Mucosa of gallbladder (tissue), 1 donor: Measurements from ENCODE around the gene UBTF. TPM values are rescaled to one million over a fixed set of nuclear protein-coding genes. Genes with fewer than 3 reads are reported as not detected.

Experiments used
- DNase-seq: peaks from one replicate; pipeline ENCODE4 v3.0.0-alpha.2; 2020; ENCODE audit warnings: low spot score
- total RNA-seq: library from RNA; stranded (reverse); gene quantifications from one replicate; pipeline ENCODE4 v1.2.1, GENCODE V29; 2021
- donor health status: DM: no; HTN: no; CAD: no.

The UBTF gene
- total RNA-seq, 1 donor from 2014 or later: 95.6 TPM

DNA sequence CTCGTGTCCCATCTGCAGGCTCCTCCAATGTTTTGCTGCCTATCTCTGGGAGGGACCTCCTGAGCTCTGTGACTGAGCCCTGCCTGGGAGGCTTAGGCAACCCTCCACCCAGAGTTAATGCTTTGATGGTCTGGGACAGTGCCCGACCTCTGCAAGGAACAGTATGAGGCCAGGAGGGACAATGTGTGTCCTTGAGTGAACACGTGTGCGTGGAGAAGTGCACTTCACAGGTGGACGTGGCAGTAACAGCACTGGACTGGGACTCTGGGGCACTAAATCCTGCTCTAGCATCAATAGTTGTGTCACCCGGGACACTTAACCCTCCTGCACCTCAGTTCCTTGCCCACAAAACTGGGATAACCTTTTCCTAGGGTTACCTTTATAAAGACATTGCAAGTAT lies 4.6 kb downstream of the UBTF start:
- DNase-seq: no peak

- no peak for DNase-seq
Measured at GRCh38 chr17:44214230-44214494, 5.3 kb downstream of the UBTF start.

DNA sequence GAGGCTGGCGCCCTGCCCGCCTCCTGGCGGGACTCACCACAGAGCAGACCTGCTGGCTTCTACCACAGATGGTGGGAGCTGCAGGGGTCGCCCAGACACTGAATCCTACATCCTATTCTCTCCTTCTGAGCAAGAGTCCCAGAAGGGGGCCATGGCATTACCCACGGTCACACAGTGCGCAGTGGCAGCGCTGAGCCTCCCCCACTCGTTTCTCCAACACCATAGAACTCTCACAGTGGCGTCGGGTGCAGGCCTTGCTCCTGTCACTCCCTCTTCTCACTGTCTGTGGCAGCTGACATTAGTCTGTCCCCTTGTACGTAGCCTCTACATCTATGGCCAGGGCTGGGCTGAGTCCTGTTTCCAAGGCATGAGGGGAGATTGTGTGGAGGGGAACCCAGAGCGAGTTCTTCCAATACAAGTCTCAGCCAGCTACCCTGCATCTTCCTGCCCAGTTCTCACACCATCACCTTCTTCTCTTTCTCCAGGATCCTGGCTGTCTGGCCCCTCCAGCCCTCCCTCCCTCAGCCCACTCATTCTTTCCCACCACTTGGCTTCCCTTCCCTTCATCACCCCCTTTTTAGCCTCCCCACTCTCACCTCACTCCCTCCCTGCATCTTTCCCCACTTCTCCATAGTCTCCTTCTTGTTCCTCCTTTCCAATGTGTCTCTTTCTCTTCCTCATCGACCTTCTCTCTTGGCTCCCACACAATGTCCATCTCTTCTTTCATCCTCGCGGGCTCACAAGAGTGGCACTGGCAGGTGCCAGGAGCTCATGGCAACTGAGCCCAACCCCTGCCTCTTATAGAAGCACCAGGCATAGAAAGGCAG lies 5.9 kb downstream of the UBTF start:
- no peak for DNase-seq

GRCh38 chr17:44212507-44213402 lies 6.7 kb downstream of the UBTF start:
- DNase-seq: no peak

DNA sequence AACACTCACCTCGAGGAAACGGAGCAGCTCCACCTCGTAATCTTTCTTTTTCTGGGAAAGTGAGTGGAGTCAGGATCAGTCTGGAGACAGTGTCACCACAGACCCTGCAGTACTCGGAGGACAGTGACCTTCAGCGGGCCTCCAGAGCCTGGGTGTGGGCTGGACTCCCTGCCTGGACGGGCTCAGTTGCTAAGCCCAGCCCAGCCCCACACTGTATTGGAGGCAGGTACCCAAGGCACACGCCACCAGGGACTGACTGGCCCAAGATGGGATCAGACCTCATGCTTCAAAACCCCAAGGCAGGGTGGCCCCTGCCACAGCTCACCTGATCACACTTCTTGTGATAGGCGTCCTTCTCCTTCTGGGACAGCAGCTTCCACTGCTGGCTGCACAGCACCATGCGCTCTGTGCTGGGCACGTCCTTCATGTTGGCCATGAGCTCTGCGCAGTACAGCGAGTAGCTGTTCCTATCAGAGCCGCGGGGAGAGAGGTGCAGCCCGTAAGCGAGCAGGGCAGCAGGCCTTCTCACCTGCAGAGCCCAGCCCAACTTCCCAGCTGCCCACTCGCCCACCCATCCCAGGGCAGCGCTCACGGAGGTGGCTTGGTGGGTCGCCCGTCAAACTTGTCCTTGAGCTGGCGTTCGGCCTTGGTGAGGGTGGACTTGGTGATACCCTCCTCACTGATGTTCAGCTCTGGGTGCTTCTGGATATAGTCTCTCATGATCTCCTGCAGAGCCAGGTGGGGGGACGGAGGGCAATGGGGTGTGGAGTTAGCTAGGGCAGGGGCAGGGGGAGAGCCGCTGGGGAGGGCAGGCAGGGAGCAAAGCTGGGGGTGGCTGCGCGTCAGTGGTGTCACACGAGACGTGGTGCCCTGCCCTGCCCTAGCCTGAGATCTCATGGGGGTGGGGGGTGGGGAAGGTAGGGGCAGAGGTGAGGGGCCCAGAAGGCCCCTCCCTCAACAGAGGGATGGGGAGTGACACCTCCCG lies 7.9 kb downstream of the UBTF start:
- DNase-seq: no peak

- DNase-seq: peak; percentile 88
Measured at GRCh38 chr17:44210342-44211192, 8.9 kb downstream of the UBTF start.

GRCh38 chr17:44209786-44210341 lies 9.6 kb downstream of the UBTF start:
- DNase-seq: no peak

DNA sequence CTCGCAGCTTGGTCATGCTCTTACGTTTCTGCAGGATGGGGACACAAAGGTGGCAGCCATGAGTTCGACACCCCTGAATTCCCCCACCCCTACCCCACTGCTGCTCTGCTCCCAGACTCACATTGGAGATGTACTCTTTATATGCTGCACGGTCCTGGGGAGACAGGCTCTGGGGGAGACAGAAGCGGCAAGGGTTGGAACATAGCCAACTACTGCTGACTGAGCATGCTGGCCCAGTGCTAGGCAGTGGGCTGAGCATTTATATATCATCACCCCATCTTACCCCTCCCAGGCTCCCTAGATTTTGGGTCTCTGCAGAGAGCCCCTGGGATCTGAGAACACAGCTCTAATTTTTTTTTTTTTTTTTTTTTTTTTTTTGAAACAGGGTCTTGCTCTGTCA lies 11.7 kb downstream of the UBTF start:
- DNase-seq: no peak

- DNase-seq: no peak
Measured at GRCh38 chr17:44207319-44207718, 12.2 kb downstream of the UBTF start.

DNA sequence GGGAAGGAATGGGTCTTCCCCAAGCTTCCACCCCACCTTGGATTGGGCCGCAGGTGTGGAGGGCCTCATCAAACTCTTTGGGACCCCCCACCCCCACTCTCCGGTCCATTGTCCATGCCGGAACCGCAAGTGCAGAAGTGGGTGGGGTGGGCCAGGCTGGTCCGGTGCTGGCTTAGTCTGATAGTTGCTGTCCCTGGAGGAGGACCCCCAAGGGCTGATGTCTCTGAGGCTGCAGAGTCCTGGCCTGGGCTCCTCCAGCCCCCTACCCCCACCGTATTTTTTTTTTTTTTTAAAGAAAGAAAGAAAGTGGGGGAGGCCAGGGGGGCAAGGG lies 12.7 kb downstream of the UBTF start:
- DNase-seq: no peak

- no peak for DNase-seq
Measured at GRCh38 chr17:44205962-44206824, 13.3 kb downstream of the UBTF start.

DNA sequence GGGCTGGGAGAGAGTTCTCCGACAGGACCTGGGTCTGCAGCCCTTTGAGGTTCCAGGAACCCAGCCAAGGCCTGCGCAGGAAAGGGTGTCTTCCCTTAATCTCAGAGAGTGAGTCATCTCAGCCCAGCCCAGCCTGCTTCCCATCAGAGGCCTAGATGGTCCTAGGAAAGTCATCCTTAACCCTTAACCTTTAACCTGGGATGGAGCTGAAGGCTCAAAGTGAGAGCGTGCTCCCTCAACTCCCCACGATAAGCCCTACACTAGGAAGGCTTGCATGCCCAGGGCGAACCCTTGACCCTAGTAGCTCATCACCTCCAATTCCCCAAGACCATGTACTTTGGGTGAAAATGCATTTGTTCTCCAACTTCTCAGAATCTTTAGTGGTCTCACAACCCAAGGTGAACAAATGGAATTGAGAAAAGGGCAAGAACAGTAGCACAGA lies 15.0 kb downstream of the UBTF start:
- no peak for DNase-seq

DNA sequence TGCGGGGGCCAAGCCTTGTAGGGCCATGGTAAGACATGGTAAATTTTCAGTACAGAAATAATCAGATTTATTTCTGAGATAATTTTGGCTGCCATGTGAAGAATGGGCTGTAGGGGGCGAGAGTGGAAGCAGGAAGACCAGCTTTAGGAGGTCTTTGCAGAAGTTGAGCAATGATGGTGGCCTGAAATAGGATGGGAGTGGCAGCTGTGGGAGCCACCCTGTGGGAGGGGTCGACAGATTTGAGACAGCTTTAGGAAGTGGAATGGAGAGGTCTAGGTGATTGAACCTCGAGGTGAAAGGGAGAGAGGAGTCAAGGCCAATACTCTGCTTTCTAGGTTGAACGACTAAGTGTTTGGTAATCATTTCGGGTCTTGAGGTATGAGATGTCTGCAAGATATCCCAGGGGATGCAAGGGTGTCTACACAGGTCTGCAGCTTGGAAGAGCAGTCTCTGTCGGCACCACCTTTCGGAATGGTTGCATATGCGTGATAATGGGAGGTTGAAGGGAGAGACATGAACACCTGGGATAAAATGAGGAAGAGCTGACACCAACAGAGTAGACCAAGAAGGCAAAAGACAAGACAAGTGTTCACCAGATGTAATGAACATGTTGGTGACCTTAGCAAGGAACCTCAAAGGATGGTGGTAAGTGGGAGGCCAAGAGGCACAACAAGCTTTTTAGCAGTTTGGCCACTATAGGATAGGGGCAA lies 15.6 kb downstream of the UBTF start:
- DNase-seq: no peak

DNA sequence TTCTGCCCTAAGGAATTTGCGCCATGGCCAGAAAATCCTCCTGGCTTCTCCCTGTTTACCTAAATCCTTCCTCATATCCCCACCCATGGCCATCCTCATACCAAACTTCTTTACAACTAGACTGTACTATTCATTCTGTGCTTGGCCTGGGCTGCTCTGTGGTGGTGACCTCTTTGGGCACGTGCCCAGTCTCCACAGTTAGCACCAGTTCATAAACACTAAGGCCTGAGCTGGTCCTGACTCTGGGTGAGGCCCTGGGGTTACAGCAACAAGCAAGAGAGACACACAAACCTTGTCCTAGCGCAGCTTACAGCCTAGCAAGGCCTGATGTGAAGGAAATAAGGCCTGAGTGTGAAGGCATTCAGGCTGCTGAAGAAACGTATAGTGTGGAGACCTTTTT lies 16.7 kb downstream of the UBTF start:
- no peak for DNase-seq

DNA sequence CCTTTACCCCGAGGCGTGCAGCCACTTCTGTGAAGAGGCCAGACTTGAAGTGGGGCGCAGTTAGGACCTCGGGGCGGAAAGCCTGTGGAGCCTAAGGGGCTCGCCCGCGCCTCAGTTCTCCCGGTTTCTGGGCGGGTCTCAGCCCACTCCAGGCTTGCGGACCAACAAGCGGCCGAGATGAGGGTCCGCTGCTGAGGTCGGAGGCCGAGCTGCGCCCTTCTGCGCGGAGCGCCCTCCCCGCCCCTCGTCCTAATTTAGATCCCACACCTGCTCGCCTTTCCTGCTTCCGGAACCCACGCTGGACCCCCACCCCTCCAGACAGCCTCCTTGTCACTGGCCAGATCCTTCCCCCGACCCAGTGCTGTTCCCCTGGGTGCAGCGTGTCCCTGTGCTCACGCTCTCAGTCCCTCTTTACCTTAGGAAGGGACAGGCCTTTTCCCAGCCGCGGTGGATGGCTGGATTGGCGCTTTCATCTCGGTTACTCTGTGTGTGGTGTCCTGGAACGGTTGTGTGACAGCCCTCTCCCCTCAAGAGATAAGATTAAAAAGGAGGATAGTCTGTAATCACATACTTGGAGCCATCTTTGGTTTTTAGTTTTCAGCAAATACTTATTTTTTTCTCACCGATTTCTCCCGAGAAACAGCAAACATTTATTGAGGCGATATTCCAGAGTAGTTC lies 18.9 kb downstream of the UBTF start:
- no peak for DNase-seq

GRCh38 chr17:44199553-44200477 lies 19.7 kb downstream of the UBTF start, which contains the start of gene ATXN7L3:
ATXN7L3 (minus strand) TSS chr17:44199884; CDS start chr17:44198070, 1,814 bp downstream.
- DNase-seq: peak; percentile 99
